Measurements from ENCODE around the gene WDR44.

GRCh38 chrX:118498351-118498750, 152.4 kb downstream of the WDR44 start:
- no peak for TF ChIP-seq TAF1 (IDR thresholded peaks at IDR 0.05; ENCODE audit: low read depth)
- TF ChIP-seq MAX (IDR thresholded peaks at IDR 0.05): no peak
- TF ChIP-seq EP300 (IDR thresholded peaks at IDR 0.05; ENCODE audit: borderline replicate concordance): no peak
- no peak for TF ChIP-seq CEBPB (IDR thresholded peaks at IDR 0.05)
- TF ChIP-seq YY1 (IDR thresholded peaks at IDR 0.05; ENCODE audit: low read depth): no peak
- no peak for TF ChIP-seq REST (IDR thresholded peaks at IDR 0.05; ENCODE audit: low read depth)
- no peak for TF ChIP-seq RAD21 (IDR thresholded peaks at IDR 0.05; ENCODE audit: low read depth)
- TF ChIP-seq FOXM1 (IDR thresholded peaks at IDR 0.05; ENCODE audit: borderline replicate concordance, low read depth): no peak
- TF ChIP-seq EGR1 (IDR thresholded peaks at IDR 0.05): no peak

All from Ishikawa (cell line).